ENCODE measurements around the gene NFS1. TPM values are rescaled to one million over a fixed set of nuclear protein-coding genes. Genes with fewer than 3 reads are reported as not detected.
"Not testable (repeated sequence)": the region's sequence is repeated elsewhere in the genome, so short reads cannot be mapped to it uniquely, and the experiment has no call there.

Gene NFS1
- total RNA-seq, 4 donors from 2014 or later: 39.7 to 73.2 (median 47.3) TPM

GRCh38 chr20:35710039-35710438 lies 10.9 kb upstream of the NFS1 start:
- peaks cover 95% of the 10 kb centered on the region for H3K36me3 ChIP-seq
- peaks cover 17% of the 10 kb centered on the region for H3K4me1 ChIP-seq
- H3K27me3 ChIP-seq: no peaks in the 10 kb centered on the region
- H3K9me3 ChIP-seq: no peaks in the 10 kb centered on the region
- H3K27ac ChIP-seq: no peak overlapping the region
- DNase-seq (ENCODE audit: low spot score in 2 of 2): no peak
- no peak overlapping the region for H3K4me3 ChIP-seq
- no peak for TF ChIP-seq EP300 (IDR thresholded peaks at IDR 0.05)
- no peak for TF ChIP-seq POLR2AphosphoS5 (IDR thresholded peaks at IDR 0.05)
- TF ChIP-seq POLR2A (IDR thresholded peaks at IDR 0.05): no peak
- TF ChIP-seq CTCF (IDR thresholded peaks at IDR 0.05): no peak

- Histone ChIP-seq H3K27me3 (no peaks in the 10 kb centered on the region), H3K27ac (no peak overlapping the region), H3K9me3 (no peaks in the 10 kb centered on the region), H3K4me3 (no peak overlapping the region), H3K4me1 (peaks cover 17% of the 10 kb centered on the region), H3K36me3 (peaks cover 95% of the 10 kb centered on the region)
- 82% methylated on average over 1 of the region's 1 CpG for WGBS
- no peak for TF ChIP-seq POLR2A (IDR thresholded peaks at IDR 0.05)
- DNase-seq (ENCODE audit: low spot score in 2 of 2): no peak
These were observed 10.1 kb upstream of the NFS1 start for GRCh38 chr20:35709259-35709658.

GRCh38 chr20:35708502-35708901 lies 9.3 kb upstream of the NFS1 start:
- no peaks in the 10 kb centered on the region for H3K27me3 ChIP-seq
- no peak for DNase-seq (ENCODE audit: low spot score in 2 of 2)
- peaks cover 17% of the 10 kb centered on the region for H3K4me1 ChIP-seq
- H3K9me3 ChIP-seq: no peaks in the 10 kb centered on the region
- H3K4me3 ChIP-seq: no peak overlapping the region
- 61% methylated on average over 1 of the region's 1 CpG for WGBS
- TF ChIP-seq EP300 (IDR thresholded peaks at IDR 0.05): no peak
- TF ChIP-seq POLR2AphosphoS5 (IDR thresholded peaks at IDR 0.05): no peak
- no peak for TF ChIP-seq CTCF (IDR thresholded peaks at IDR 0.05)
- TF ChIP-seq POLR2A (IDR thresholded peaks at IDR 0.05): no peak
- H3K27ac ChIP-seq: no peak overlapping the region
- peaks cover 96% of the 10 kb centered on the region for H3K36me3 ChIP-seq

- DNase-seq (ENCODE audit: low spot score in 2 of 2); H3K9me3 ChIP-seq; H3K4me3 ChIP-seq; H3K27me3 ChIP-seq; H3K27ac ChIP-seq: not testable (repeated sequence)
- H3K4me1 ChIP-seq: peaks cover 17% of the 10 kb centered on the region
- WGBS: 87% methylated on average over 17 of the region's 17 CpGs
- peaks cover 91% of the 10 kb centered on the region for H3K36me3 ChIP-seq
These were observed 7.7 kb upstream of the NFS1 start for GRCh38 chr20:35706591-35707529.

- H3K4me3 ChIP-seq; H3K27ac ChIP-seq; H3K27me3 ChIP-seq; H3K9me3 ChIP-seq; DNase-seq (ENCODE audit: low spot score in 2 of 2): not testable (repeated sequence)
- WGBS: 88% methylated on average over 11 of the region's 11 CpGs
- H3K36me3 ChIP-seq: peaks cover 81% of the 10 kb centered on the region
- peaks cover 11% of the 10 kb centered on the region for H3K4me1 ChIP-seq
These were observed 6.7 kb upstream of the NFS1 start for GRCh38 chr20:35705894-35706293.

- H3K4me3 ChIP-seq: no peak overlapping the region
- peaks cover 17% of the 10 kb centered on the region for H3K4me1 ChIP-seq
- DNase-seq (ENCODE audit: low spot score in 2 of 2): no peak
- no peaks in the 10 kb centered on the region for H3K9me3 ChIP-seq
- no peak overlapping the region for H3K27ac ChIP-seq
- H3K27me3 ChIP-seq: no peaks in the 10 kb centered on the region
- 85% methylated on average over 5 of the region's 5 CpGs for WGBS
- peaks cover 70% of the 10 kb centered on the region for H3K36me3 ChIP-seq
- TF ChIP-seq POLR2A (IDR thresholded peaks at IDR 0.05) (no peak), CTCF (IDR thresholded peaks at IDR 0.05) (no peak), EP300 (IDR thresholded peaks at IDR 0.05) (no peak), POLR2AphosphoS5 (IDR thresholded peaks at IDR 0.05) (no peak)
These were observed 5.5 kb upstream of the NFS1 start for GRCh38 chr20:35704514-35705261.
